T47D (cell line): ENCODE data around the gene ELL2.
"Not testable (repeated sequence)": the region's sequence is repeated elsewhere in the genome, so short reads cannot be mapped to it uniquely, and the experiment has no call there.

Experiments used
- DNase-seq, 2 experiments: peaks; one replicate each; pipeline versions ENCODE4 v3.0.0 to v3.0.0-alpha.2; 2011 to 2012; ENCODE audit warnings: low read depth in 1 of 2, low spot score in 1 of 2
- JUND ChIP-seq: IDR thresholded peaks from 2 replicates; pipeline ENCODE4 v1.6.1; 2012; ENCODE audit warnings: low read depth
- in situ Hi-C: cut with HindIII; loops from 2 replicates; pipeline ENCODE4 v1.10.0; 2016; ENCODE audit warnings: low sequenced_read_pairs, low pct_unique_long_range_greater_than_20kb

The ELL2 gene

GRCh38 chr5:95845391-95845790 lies 116.3 kb downstream of the ELL2 start:
- in situ Hi-C loops: no loop called here
- TF ChIP-seq JUND: no peak
- DNase-seq: no peak

GRCh38 chr5:95843733-95844223 lies 117.9 kb downstream of the ELL2 start:
- no peak for TF ChIP-seq JUND
- DNase-seq: no peak
- in situ Hi-C loops: no loop called here

- peak; percentile 35 to 69 for DNase-seq
- no peak for TF ChIP-seq JUND
- in situ Hi-C loops: no loop called here
These were observed 118.7 kb downstream of the ELL2 start for GRCh38 chr5:95842854-95843544.

- no peak for DNase-seq
- in situ Hi-C loops: no loop called here
These were observed 119.5 kb downstream of the ELL2 start for GRCh38 chr5:95841914-95842812.

GRCh38 chr5:95840956-95841705 lies 120.5 kb downstream of the ELL2 start:
- TF ChIP-seq JUND: no peak
- DNase-seq: no peak
- in situ Hi-C loops: no loop called here

More at GRCh38 chr5:95841914-95842812, 119.5 kb downstream of the ELL2 start:
- no peak for TF ChIP-seq JUND

DNA sequence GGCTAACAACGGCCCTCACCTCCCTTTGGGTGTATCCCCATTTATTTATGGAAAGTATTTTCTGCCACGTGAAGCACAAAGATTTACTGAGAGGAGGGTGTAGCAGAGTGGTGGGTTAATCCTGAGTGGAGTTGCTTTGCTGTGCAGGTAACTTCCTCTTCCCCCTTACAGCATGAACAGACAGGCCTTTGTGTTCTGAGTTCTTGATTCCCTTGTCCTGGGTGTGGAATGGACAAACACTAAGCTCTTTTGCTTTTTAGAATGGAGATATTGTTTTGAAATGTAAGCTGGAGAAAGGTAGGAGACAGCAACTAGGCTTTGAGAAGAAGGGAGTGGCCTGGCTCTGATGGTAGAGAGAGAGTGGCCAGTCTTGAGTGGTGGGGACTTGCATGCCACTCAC lies 122.0 kb downstream of the ELL2 start:
- in situ Hi-C loops: no loop called here
- no peak for DNase-seq
- no peak for TF ChIP-seq JUND

DNA sequence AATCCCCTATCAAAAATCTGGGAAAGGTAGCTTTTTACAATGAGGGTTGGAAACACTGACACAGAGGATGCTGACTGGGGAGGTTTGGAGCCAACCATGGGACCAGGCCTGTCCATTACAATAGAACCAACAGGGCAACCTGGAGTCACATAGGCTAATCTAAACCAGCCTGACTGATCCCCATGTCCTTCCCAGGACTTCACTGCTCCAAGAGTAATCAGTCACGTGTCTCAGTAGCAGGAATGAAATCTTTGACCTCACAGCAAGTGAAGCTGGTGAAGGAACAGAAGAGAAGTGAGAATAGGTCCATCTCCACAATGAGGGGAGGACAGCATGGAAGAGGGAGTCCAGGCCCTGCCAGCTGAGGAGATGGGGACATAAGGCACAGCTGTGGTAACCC lies 123.1 kb downstream of the ELL2 start:
- TF ChIP-seq JUND: no peak
- no peak for DNase-seq
- in situ Hi-C loops: no loop called here

DNA sequence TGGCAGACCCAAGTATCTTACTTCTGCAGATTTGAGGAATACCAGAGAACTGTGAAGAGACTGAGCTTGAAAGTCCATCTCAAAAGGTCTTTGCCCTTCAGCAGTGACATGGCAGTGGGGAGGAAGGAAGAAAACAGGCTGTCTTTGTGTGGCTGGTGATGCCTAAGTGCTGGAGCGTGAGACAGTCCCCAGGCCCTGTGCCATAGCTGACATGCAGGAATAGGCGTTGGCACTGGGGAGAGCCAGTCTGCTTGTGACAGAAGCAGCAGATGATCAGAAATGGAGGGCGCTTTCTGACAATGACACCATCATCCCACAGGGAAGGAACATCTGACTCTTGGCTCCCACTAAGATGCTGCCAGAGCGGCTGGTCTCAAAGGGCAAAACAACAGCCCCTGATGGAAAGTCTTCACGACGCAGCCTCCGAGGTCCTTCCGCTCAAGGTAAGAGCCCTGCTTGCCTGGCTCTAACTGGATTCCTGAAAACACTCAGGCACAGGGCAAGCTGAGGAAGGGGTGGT lies 123.6 kb downstream of the ELL2 start:
- in situ Hi-C loops: no loop called here
- TF ChIP-seq JUND: no peak
- no peak for DNase-seq

DNA sequence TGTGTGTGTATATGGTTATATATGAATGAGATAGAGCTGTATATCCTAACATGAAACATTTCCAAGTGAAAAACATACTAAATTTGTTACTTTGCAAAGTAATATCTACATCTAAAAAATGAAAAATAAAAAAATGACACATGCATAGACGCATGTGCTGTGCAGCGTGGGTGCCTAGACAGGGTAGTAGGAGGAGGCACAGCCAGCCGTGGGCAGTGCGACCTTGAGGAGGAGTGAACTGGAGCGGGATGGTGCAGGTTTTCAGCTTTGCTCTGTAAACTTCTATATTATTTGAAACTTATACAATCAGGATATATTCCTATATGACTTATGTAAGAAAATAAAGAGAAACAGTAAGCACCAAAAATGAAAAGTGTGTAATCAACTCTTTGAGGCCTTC lies 124.2 kb downstream of the ELL2 start:
- in situ Hi-C loops: no loop called here
- no peak for TF ChIP-seq JUND
- no peak for DNase-seq

- DNase-seq, in situ Hi-C loops: not testable (repeated sequence)
These were observed 124.7 kb downstream of the ELL2 start for GRCh38 chr5:95836971-95837370.

DNA sequence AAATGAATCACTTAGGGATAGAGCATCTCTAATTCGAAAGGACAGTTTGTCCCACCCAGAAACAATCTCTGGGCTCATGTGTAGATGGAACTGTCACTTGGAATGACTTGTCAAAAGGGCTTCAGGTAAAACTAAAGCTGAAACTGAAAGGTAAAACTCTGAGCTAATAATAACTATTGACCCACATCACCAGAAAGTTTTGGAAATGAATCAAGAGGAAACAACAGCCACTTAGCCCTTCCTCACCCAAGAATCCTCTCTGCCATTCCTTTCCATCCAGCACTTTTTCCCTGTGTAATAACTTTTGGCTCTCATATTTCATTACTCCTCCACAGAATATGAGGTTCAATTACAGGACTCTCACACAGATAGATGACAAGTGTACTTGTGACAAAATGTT lies 125.1 kb downstream of the ELL2 start:
- no peak for TF ChIP-seq JUND
- DNase-seq: no peak
- in situ Hi-C loops: no loop called here

DNA sequence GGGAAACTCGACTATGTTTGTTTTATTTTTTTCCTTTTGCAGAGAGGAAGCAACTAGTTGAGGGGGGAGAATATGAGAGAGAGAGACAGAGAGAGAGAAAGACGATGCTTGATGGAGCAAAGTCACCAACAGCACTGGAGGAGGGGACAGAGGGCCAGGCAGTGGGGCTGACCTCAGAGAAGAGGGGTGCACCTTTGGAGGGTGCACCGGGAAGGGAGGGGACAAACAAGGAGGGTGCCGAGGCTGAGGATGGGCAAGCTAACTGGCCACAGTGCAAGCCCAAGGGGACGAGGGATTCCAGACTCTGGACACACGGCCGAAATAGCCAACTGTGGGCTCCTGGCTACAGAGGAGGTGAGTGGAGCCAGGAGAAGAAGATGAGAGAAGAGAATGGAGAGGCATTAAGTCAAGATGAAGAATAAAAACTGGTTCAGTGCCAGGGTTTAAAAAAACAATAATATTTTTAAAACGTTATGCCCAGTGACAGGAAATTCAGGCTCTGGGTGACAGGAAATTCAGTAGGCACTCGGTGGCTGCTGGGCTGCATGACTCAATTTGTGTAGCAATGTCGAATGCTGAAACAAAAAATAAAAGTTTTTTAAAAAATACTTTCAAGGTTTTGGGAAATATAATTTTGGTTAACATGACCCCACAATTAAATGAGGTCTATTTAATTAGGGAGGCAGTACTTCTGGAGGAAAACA lies 125.8 kb downstream of the ELL2 start:
- in situ Hi-C loops: no loop called here
- no peak for TF ChIP-seq JUND
- no peak for DNase-seq
